Prostate gland (tissue), 2 donors: ENCODE results near the gene H6PD.

ENCODE experiments used
- CTCF ChIP-seq, 4 experiments: fragments of 200-600 bp in 2 of 4; fragments of 450-650 bp in 2 of 4; sonication (generic) in 2 of 4; IDR thresholded peaks; 1 replicate in 3 of 4; 2 replicates in 1 of 4; pipeline ENCODE4 v1.5.1; 2016 to 2019; ENCODE audit warnings: antibody characterized with exemption in 4 of 4, mild to moderate bottlenecking in 2 of 4, moderate library complexity in 2 of 4
- POLR2A ChIP-seq: fragments of 450-650 bp; IDR thresholded peaks from one replicate; pipeline ENCODE4 v1.6.1; 2016; ENCODE audit warnings: antibody characterized with exemption, mild to moderate bottlenecking

- TF ChIP-seq CTCF (IDR thresholded peaks at IDR 0.05) (no peak), POLR2A (no peak)
These were observed 34.5 kb downstream of the H6PD start for GRCh38 chr1:9269078-9269501.
